Neural cell (in vitro differentiated cells): ENCODE measurements around the gene GRIN2C. TPM values are rescaled to one million over a fixed set of nuclear protein-coding genes. Genes with fewer than 3 reads are reported as not detected.

Source experiments
- H2AFZ ChIP-seq: fragments of 200-600, 300-800 bp; sonication (generic), shearing (Covaris generic); 2 replicates; pipeline ENCODE4 v1.6.0; 2014; ENCODE audit warnings: low read depth, mild to moderate bottlenecking, antibody characterized with exemption, low read length, moderate library complexity
- H3F3A ChIP-seq: fragments of 200-600 bp; shearing (Covaris generic); 2 replicates; pipeline ENCODE4 v1.6.1; 2016; ENCODE audit warnings: mild to moderate bottlenecking, moderate library complexity, mixed read lengths, antibody characterized with exemption, low read length; ENCODE audit not compliant: insufficient read depth, poor library complexity, severe bottlenecking
- H3K27ac ChIP-seq: fragments of 200-600, 300-800 bp; sonication (generic), shearing (Covaris generic); 2 replicates; pipeline ENCODE4 v1.5.1; 2014; ENCODE audit warnings: mild to moderate bottlenecking, low read length, moderate library complexity
- H3K27me3 ChIP-seq: fragments of 300-800, 200-600 bp; sonication (generic), shearing (Covaris generic); 2 replicates; pipeline ENCODE4 v1.6.0; 2014; ENCODE audit warnings: mild to moderate bottlenecking, low read depth, low read length, moderate library complexity; ENCODE audit not compliant: insufficient read depth
- H3K36me3 ChIP-seq: fragments of 300-800, 200-600 bp; sonication (generic), shearing (Covaris generic); 2 replicates; pipeline ENCODE4 v1.5.1; 2014; ENCODE audit warnings: mild to moderate bottlenecking, antibody characterized with exemption, low read length, moderate library complexity; ENCODE audit not compliant: insufficient read depth
- H3K4me2 ChIP-seq: fragments of 300-800, 200-600 bp; sonication (generic), shearing (Covaris generic); 2 replicates; pipeline ENCODE4 v1.6.0; 2014; ENCODE audit warnings: mild to moderate bottlenecking, low read length
- H3K4me3 ChIP-seq: fragments of 300-800, 200-600 bp; sonication (generic), shearing (Covaris generic); 2 replicates; pipeline ENCODE4 v1.5.1; 2014; ENCODE audit warnings: mild to moderate bottlenecking, low read length, moderate library complexity
- H3K79me2 ChIP-seq: fragments of 200-600 bp; shearing (Covaris generic); replicated peaks from 2 replicates; pipeline ENCODE4 v1.6.0; 2014; ENCODE audit warnings: mild to moderate bottlenecking, low read length, moderate library complexity; ENCODE audit not compliant: insufficient read depth
- H3K9ac ChIP-seq: fragments of 300-800, 200-600 bp; sonication (generic), shearing (Covaris generic); 2 replicates; pipeline ENCODE4 v1.6.1; 2016; ENCODE audit warnings: mild to moderate bottlenecking, low read length, mixed read lengths
- H3K9me2 ChIP-seq: fragments of 200-600 bp; shearing (Covaris generic); 2 replicates; pipeline ENCODE4 v1.6.1; 2016; ENCODE audit warnings: mild to moderate bottlenecking, low read length, mixed read lengths; ENCODE audit not compliant: insufficient read depth
- H3K9me3 ChIP-seq: fragments of 200-600, 300-800 bp; sonication (generic), shearing (Covaris generic); 2 replicates; pipeline ENCODE4 v1.6.1; 2016; ENCODE audit warnings: mild to moderate bottlenecking, mixed run types, low read length, moderate library complexity, mixed read lengths
- H4K20me1 ChIP-seq: fragments of 200-600 bp; shearing (Covaris generic); 2 replicates; pipeline ENCODE4 v1.6.1; 2016; ENCODE audit warnings: mild to moderate bottlenecking, mixed run types; ENCODE audit not compliant: insufficient read depth
- CTCF ChIP-seq: fragments of 450-650 bp; IDR thresholded peaks from 2 replicates; pipeline ENCODE4 v1.5.1; 2014; ENCODE audit warnings: antibody characterized with exemption, mild to moderate bottlenecking, moderate library complexity; ENCODE audit not compliant: poor library complexity, severe bottlenecking
- EP300 ChIP-seq: fragments of 450-650 bp; conservative IDR thresholded peaks from 2 replicates; pipeline ENCODE4 v1.6.1; 2014; ENCODE audit warnings: antibody characterized with exemption, mild to moderate bottlenecking, moderate library complexity; ENCODE audit not compliant: poor library complexity, severe bottlenecking
- EZH2 ChIP-seq: fragments of 200-600, 300-800 bp; shearing (Covaris generic), sonication (generic); IDR thresholded peaks from 2 replicates; pipeline ENCODE4 v1.6.1; 2014; ENCODE audit warnings: antibody characterized with exemption, low read length, borderline replicate concordance, mild to moderate bottlenecking; ENCODE audit not compliant: insufficient read depth, poor library complexity, severe bottlenecking
- MXI1 ChIP-seq: fragments of 450-650 bp; conservative IDR thresholded peaks from 2 replicates; pipeline ENCODE4 v1.6.1; 2014; ENCODE audit warnings: antibody characterized with exemption, mild to moderate bottlenecking; ENCODE audit not compliant: poor library complexity, severe bottlenecking
- POLR2AphosphoS5 ChIP-seq: IDR thresholded peaks from 2 replicates; pipeline ENCODE4 v1.6.1; 2012
- RAD21 ChIP-seq: fragments of 450-650 bp; conservative IDR thresholded peaks from 2 replicates; pipeline ENCODE4 v1.6.1; 2014; ENCODE audit warnings: antibody characterized with exemption, mild to moderate bottlenecking, moderate library complexity
- SMC3 ChIP-seq: fragments of 450-650 bp; conservative IDR thresholded peaks from 2 replicates; pipeline ENCODE4 v1.6.1; 2014; ENCODE audit warnings: antibody characterized with exemption, mild to moderate bottlenecking, moderate library complexity; ENCODE audit not compliant: poor library complexity
- TAF1 ChIP-seq: IDR thresholded peaks from 2 replicates; pipeline ENCODE4 v1.6.1; 2012; ENCODE audit warnings: low read depth
- polyA plus RNA-seq: library from polyadenylated mRNA; depleted of rRNA; stranded (reverse); fragments of >200 nt; gene quantifications from 2 replicates; pipeline ENCODE4 v1.2.3, GENCODE V29; 2014
- TF ChIP-seq, protein P1 (sequence below): IDR thresholded peaks from 2 replicates; pipeline ENCODE4 v1.6.1; 2012; ENCODE audit warnings: borderline replicate concordance

GRIN2C gene
- polyA plus RNA-seq, 1 donor from 2014 or later, result 0.04 TPM

GRCh38 chr17:74801896-74802295 is 57.8 kb downstream of the GRIN2C start:
- H3K9me2 ChIP-seq, result no peaks in the 10 kb centered on the region
- no peaks in the 10 kb centered on the region for H3F3A ChIP-seq
- H2AFZ ChIP-seq, result no peak overlapping the region
- no peak overlapping the region for H3K9ac ChIP-seq
- TF ChIP-seq TAF1 (no peak), SMC3 (no peak), POLR2AphosphoS5 (no peak), RAD21 (no peak), EP300 (no peak), EZH2 (no peak), MXI1 (no peak), CTCF (no peak)
- TF ChIP-seq, protein P1, sequence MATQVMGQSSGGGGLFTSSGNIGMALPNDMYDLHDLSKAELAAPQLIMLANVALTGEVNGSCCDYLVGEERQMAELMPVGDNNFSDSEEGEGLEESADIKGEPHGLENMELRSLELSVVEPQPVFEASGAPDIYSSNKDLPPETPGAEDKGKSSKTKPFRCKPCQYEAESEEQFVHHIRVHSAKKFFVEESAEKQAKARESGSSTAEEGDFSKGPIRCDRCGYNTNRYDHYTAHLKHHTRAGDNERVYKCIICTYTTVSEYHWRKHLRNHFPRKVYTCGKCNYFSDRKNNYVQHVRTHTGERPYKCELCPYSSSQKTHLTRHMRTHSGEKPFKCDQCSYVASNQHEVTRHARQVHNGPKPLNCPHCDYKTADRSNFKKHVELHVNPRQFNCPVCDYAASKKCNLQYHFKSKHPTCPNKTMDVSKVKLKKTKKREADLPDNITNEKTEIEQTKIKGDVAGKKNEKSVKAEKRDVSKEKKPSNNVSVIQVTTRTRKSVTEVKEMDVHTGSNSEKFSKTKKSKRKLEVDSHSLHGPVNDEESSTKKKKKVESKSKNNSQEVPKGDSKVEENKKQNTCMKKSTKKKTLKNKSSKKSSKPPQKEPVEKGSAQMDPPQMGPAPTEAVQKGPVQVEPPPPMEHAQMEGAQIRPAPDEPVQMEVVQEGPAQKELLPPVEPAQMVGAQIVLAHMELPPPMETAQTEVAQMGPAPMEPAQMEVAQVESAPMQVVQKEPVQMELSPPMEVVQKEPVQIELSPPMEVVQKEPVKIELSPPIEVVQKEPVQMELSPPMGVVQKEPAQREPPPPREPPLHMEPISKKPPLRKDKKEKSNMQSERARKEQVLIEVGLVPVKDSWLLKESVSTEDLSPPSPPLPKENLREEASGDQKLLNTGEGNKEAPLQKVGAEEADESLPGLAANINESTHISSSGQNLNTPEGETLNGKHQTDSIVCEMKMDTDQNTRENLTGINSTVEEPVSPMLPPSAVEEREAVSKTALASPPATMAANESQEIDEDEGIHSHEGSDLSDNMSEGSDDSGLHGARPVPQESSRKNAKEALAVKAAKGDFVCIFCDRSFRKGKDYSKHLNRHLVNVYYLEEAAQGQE, result no peak
- H3K27me3 ChIP-seq, result no peaks in the 10 kb centered on the region
- no peaks in the 10 kb centered on the region for H4K20me1 ChIP-seq
- H3K27ac ChIP-seq, result no peak overlapping the region
- H3K36me3 ChIP-seq, result no peaks in the 10 kb centered on the region
- H3K4me2 ChIP-seq, result no peak overlapping the region
- H3K4me3 ChIP-seq, result no peak overlapping the region
- H3K79me2 ChIP-seq, result no peaks in the 10 kb centered on the region
- no peaks in the 10 kb centered on the region for H3K9me3 ChIP-seq

DNA sequence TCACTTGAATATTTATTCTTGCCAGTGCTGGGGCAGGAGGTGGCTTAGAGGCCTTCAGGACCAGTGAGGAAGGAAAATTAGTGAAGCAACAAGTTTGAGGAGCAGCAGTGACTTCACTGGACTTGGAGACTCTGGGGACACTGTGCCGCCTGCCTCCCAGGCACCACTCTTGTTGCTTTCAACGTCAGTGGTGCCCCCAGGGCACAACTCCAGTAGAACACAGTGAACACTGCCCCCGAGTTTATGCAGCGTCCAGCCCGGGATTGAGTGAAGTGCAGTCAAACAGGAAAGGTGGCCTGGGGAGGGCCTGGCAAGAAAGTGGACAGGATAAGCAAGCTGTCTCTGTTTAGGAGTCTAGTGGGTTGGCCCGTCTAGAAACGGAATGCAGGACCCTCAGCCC is 59.2 kb downstream of the GRIN2C start:
- Histone ChIP-seq H3K4me2 (no peak overlapping the region), H3K9ac (no peak overlapping the region), H3K4me3 (no peak overlapping the region), H3K27ac (no peak overlapping the region), H3K36me3 (no peaks in the 10 kb centered on the region), H3K9me3 (no peaks in the 10 kb centered on the region), H3K79me2 (no peaks in the 10 kb centered on the region), H2AFZ (no peak overlapping the region), H4K20me1 (no peaks in the 10 kb centered on the region), H3F3A (no peaks in the 10 kb centered on the region), H3K27me3 (no peaks in the 10 kb centered on the region), H3K9me2 (no peaks in the 10 kb centered on the region)
- TF ChIP-seq EP300, result no peak
- TF ChIP-seq, protein P1, result no peak
- no peak for TF ChIP-seq TAF1
- TF ChIP-seq MXI1, result no peak
- TF ChIP-seq EZH2, result no peak
- TF ChIP-seq RAD21, result no peak
- TF ChIP-seq CTCF, result no peak
- no peak for TF ChIP-seq POLR2AphosphoS5
- TF ChIP-seq SMC3, result no peak
